ENCODE results near the gene CBX7.

- TF ChIP-seq POLR2A (IDR thresholded peaks at IDR 0.05) (no peak), CTCF (IDR thresholded peaks at IDR 0.05) (no peak)
These were observed 46.2 kb downstream of the CBX7 start for GRCh38 chr22:39106326-39106725.

Measured in Peyer's patch (tissue), 4 donors.